ENCODE results near the gene PHF21A.
"Not testable (repeated sequence)": the region's sequence is repeated elsewhere in the genome, so short reads cannot be mapped to it uniquely, and the experiment has no call there.

Gene PHF21A

GRCh38 chr11:46034041-46034440 is 87.2 kb downstream of the PHF21A start:
- DNase-seq (ENCODE audit: low spot score): no peak

GRCh38 chr11:46026606-46027293 is 94.5 kb downstream of the PHF21A start:
- DNase-seq (ENCODE audit: low spot score): no peak

- no peak for DNase-seq (ENCODE audit: low spot score)
Observed at GRCh38 chr11:46020084-46020599, 101.1 kb downstream of the PHF21A start.

- DNase-seq (ENCODE audit: low spot score): no peak
Observed at GRCh38 chr11:46018651-46019050, 102.6 kb downstream of the PHF21A start.

- DNase-seq (ENCODE audit: low spot score): no peak
Observed at GRCh38 chr11:46017341-46017740, 103.9 kb downstream of the PHF21A start.

GRCh38 chr11:46015941-46016340 is 105.3 kb downstream of the PHF21A start:
- no peak for DNase-seq (ENCODE audit: low spot score)

- DNase-seq (ENCODE audit: low spot score): not testable (repeated sequence)
Observed at GRCh38 chr11:46014168-46014567, 107.1 kb downstream of the PHF21A start.

- no peak for DNase-seq (ENCODE audit: low spot score)
Observed at GRCh38 chr11:46012185-46012584, 109.1 kb downstream of the PHF21A start.

GRCh38 chr11:46010100-46010499 is 111.2 kb downstream of the PHF21A start:
- DNase-seq (ENCODE audit: low spot score): no peak

GRCh38 chr11:46009647-46010046 is 111.6 kb downstream of the PHF21A start:
- no peak for DNase-seq (ENCODE audit: low spot score)

- peak; percentile 57 for DNase-seq (ENCODE audit: low spot score)
Observed at GRCh38 chr11:46006418-46007070, 114.7 kb downstream of the PHF21A start.

GRCh38 chr11:46003572-46003971 is 117.7 kb downstream of the PHF21A start:
- DNase-seq (ENCODE audit: low spot score): no peak

- no peak for DNase-seq (ENCODE audit: low spot score)
Observed at GRCh38 chr11:46002189-46002588, 119.1 kb downstream of the PHF21A start.

GRCh38 chr11:46001448-46001914 is 119.8 kb downstream of the PHF21A start:
- DNase-seq (ENCODE audit: low spot score): no peak

- DNase-seq (ENCODE audit: low spot score): no peak
Observed at GRCh38 chr11:45997599-45997998, 123.7 kb downstream of the PHF21A start.

GRCh38 chr11:45995342-45995734 is 125.9 kb downstream of the PHF21A start:
- DNase-seq (ENCODE audit: low spot score): no peak

- DNase-seq (ENCODE audit: low spot score): no peak
Observed at GRCh38 chr11:45994371-45995341, 126.6 kb downstream of the PHF21A start.

- no peak for DNase-seq (ENCODE audit: low spot score)
Observed at GRCh38 chr11:45993531-45994001, 127.7 kb downstream of the PHF21A start.

GRCh38 chr11:45988921-45989320 is 132.3 kb downstream of the PHF21A start:
- no peak for DNase-seq (ENCODE audit: low spot score)

GRCh38 chr11:45985212-45985611 is 136.0 kb downstream of the PHF21A start:
- DNase-seq (ENCODE audit: low spot score): no peak

GRCh38 chr11:45984192-45984591 is 137.1 kb downstream of the PHF21A start:
- no peak for DNase-seq (ENCODE audit: low spot score)

GRCh38 chr11:45983471-45983845 is 137.8 kb downstream of the PHF21A start:
- no peak for DNase-seq (ENCODE audit: low spot score)

Measured in HuH-7 (cell line).